IMR-90 (cell line): ENCODE measurements around the gene PRKCSH.

Experiments
- BHLHE40 ChIP-seq: fragments of 150-350 bp; IDR thresholded peaks from 2 replicates; pipeline ENCODE4 v1.6.1; 2016; ENCODE audit warnings: mild to moderate bottlenecking, low read depth, low read length
- CEBPB ChIP-seq: IDR thresholded peaks from 2 replicates; pipeline ENCODE4 v1.6.1; 2012; ENCODE audit warnings: low read depth, low read length, improper control_type of control experiment
- FOS ChIP-seq: fragments of 150-350 bp; IDR thresholded peaks from 2 replicates; pipeline ENCODE4 v1.6.1; 2016; ENCODE audit warnings: low read depth, low read length
- MAFK ChIP-seq: IDR thresholded peaks from 2 replicates; pipeline ENCODE4 v1.6.1; 2012; ENCODE audit warnings: low read depth, low read length, improper control_type of control experiment
- MAZ ChIP-seq: IDR thresholded peaks from 2 replicates; pipeline ENCODE4 v1.6.1; 2012; ENCODE audit warnings: low read depth, mild to moderate bottlenecking, low read length, improper control_type of control experiment, moderate library complexity, borderline replicate concordance
- MXI1 ChIP-seq: IDR thresholded peaks from 2 replicates; pipeline ENCODE4 v1.6.1; 2012; ENCODE audit warnings: low read depth, mild to moderate bottlenecking, low read length, moderate library complexity, borderline replicate concordance
- POLR2A ChIP-seq: IDR thresholded peaks from 2 replicates; pipeline ENCODE4 v1.6.1; 2012; ENCODE audit warnings: mild to moderate bottlenecking, low read depth, low read length
- RAD21 ChIP-seq: IDR thresholded peaks from 2 replicates; pipeline ENCODE4 v1.6.1; 2012; ENCODE audit warnings: low read length, improper control_type of control experiment
- RCOR1 ChIP-seq: IDR thresholded peaks from 2 replicates; pipeline ENCODE4 v1.6.1; 2012; ENCODE audit warnings: mild to moderate bottlenecking, low read length, improper control_type of control experiment; ENCODE audit not compliant: insufficient replicate concordance
- RFX5 ChIP-seq: IDR thresholded peaks from 2 replicates; pipeline ENCODE4 v1.8.0; 2012; ENCODE audit warnings: low read depth, mild to moderate bottlenecking, low read length, moderate library complexity
- SMC3 ChIP-seq: fragments of 150-350 bp; IDR thresholded peaks from 2 replicates; pipeline ENCODE4 v1.6.1; 2016; ENCODE audit warnings: low read depth, mild to moderate bottlenecking, antibody characterized with exemption, low read length, moderate library complexity
- TF ChIP-seq, protein P1 (sequence below): conservative IDR thresholded peaks from 2 replicates; pipeline ENCODE4 v1.5.1; 2012; ENCODE audit warnings: mild to moderate bottlenecking, low read depth, low read length, improper control_type of control experiment
- TF ChIP-seq, protein P2 (sequence below): fragments of 150-350 bp; IDR thresholded peaks from 2 replicates; pipeline ENCODE4 v1.6.1; 2017; ENCODE audit warnings: mild to moderate bottlenecking, antibody characterized with exemption, low read length, low read depth
- TF ChIP-seq, protein P3 (sequence below): fragments of 150-350 bp; IDR thresholded peaks from 2 replicates; pipeline ENCODE4 v1.6.1; 2016; ENCODE audit warnings: low read depth, mild to moderate bottlenecking, low read length, moderate library complexity, borderline replicate concordance

DNA sequence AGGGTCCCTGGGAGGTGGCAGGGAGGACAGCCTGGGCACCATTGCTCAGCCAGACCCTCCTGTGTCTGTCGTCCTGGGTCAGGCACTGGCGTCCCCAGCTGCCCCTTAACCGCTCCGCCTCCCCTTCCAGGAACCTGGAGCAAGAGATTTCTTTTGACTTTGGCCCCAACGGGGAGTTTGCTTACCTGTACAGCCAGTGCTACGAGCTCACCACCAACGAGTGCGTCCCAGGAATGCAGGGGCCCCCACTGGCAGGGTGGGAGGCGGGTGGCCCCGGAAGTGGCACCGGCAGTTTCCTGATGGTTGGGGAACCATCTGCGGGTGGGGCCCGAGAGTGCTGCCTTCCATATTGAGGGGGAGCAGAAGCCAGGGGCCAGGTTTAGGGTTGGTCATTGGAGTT, 13.0 kb downstream of the PRKCSH start:
- TF ChIP-seq, protein P1, sequence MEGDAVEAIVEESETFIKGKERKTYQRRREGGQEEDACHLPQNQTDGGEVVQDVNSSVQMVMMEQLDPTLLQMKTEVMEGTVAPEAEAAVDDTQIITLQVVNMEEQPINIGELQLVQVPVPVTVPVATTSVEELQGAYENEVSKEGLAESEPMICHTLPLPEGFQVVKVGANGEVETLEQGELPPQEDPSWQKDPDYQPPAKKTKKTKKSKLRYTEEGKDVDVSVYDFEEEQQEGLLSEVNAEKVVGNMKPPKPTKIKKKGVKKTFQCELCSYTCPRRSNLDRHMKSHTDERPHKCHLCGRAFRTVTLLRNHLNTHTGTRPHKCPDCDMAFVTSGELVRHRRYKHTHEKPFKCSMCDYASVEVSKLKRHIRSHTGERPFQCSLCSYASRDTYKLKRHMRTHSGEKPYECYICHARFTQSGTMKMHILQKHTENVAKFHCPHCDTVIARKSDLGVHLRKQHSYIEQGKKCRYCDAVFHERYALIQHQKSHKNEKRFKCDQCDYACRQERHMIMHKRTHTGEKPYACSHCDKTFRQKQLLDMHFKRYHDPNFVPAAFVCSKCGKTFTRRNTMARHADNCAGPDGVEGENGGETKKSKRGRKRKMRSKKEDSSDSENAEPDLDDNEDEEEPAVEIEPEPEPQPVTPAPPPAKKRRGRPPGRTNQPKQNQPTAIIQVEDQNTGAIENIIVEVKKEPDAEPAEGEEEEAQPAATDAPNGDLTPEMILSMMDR = no peak
- TF ChIP-seq CEBPB (no peak), MAFK (no peak), FOS (no peak), RCOR1 (no peak), POLR2A (no peak), RFX5 (no peak), RAD21 (no peak), SMC3 (no peak), MAZ (no peak), MXI1 (no peak), BHLHE40 (no peak)
- TF ChIP-seq, protein P2, sequence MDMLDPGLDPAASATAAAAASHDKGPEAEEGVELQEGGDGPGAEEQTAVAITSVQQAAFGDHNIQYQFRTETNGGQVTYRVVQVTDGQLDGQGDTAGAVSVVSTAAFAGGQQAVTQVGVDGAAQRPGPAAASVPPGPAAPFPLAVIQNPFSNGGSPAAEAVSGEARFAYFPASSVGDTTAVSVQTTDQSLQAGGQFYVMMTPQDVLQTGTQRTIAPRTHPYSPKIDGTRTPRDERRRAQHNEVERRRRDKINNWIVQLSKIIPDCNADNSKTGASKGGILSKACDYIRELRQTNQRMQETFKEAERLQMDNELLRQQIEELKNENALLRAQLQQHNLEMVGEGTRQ = no peak
- TF ChIP-seq, protein P3, sequence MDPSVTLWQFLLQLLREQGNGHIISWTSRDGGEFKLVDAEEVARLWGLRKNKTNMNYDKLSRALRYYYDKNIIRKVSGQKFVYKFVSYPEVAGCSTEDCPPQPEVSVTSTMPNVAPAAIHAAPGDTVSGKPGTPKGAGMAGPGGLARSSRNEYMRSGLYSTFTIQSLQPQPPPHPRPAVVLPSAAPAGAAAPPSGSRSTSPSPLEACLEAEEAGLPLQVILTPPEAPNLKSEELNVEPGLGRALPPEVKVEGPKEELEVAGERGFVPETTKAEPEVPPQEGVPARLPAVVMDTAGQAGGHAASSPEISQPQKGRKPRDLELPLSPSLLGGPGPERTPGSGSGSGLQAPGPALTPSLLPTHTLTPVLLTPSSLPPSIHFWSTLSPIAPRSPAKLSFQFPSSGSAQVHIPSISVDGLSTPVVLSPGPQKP = no peak
